Prostate gland (tissue), 2 donors: Measurements from ENCODE around the gene WNK3. TPM values are rescaled to one million over a fixed set of nuclear protein-coding genes. Genes with fewer than 3 reads are reported as not detected.

Experiments used
- DNase-seq: peaks from one replicate; pipeline ENCODE4 v3.0.0-alpha.2; 2019; ENCODE audit warnings: low spot score
- H3K27ac ChIP-seq, 2 donors: fragments of 200-600 bp; sonication (generic); 2 replicates each; pipeline ENCODE4 v1.5.1; 2017 to 2019
- H3K27me3 ChIP-seq: fragments of 200-600 bp; sonication (generic); replicated peaks from 2 replicates; pipeline ENCODE4 v1.5.1; 2019; ENCODE audit not compliant: insufficient read depth
- H3K36me3 ChIP-seq, 2 donors: fragments of 200-600 bp; sonication (generic); 1 replicate in 1 of 2; 2 replicates in 1 of 2; pipeline versions ENCODE4 v1.5.1 to v1.8.1; 2017 to 2019
- H3K4me1 ChIP-seq: fragments of 200-600 bp; sonication (generic); replicated peaks from 2 replicates; pipeline ENCODE4 v1.5.1; 2019
- H3K4me3 ChIP-seq, 2 donors: fragments of 200-600 bp; sonication (generic); 2 replicates each; pipeline ENCODE4 v1.5.1; 2017 to 2019
- H3K9me3 ChIP-seq: fragments of 200-600 bp; sonication (generic); 2 replicates; pipeline ENCODE4 v1.5.1; 2017
- CTCF ChIP-seq, 4 experiments: fragments of 200-600 bp in 2 of 4; fragments of 450-650 bp in 2 of 4; sonication (generic) in 2 of 4; IDR thresholded peaks; 1 replicate in 3 of 4; 2 replicates in 1 of 4; pipeline ENCODE4 v1.5.1; 2016 to 2019; ENCODE audit warnings: antibody characterized with exemption in 4 of 4, mild to moderate bottlenecking in 2 of 4, moderate library complexity in 2 of 4
- POLR2A ChIP-seq: fragments of 450-650 bp; IDR thresholded peaks from one replicate; pipeline ENCODE4 v1.6.1; 2016; ENCODE audit warnings: antibody characterized with exemption, mild to moderate bottlenecking
- POLR2AphosphoS5 ChIP-seq: sonication (generic); formaldehyde crosslinking; IDR thresholded peaks from one replicate; pipeline ENCODE4 v1.6.1; 2017; ENCODE audit warnings: antibody characterized with exemption
- WGBS: methylation state at CpG from one replicate; pipeline ENCODE4 v1.1.5; 2018; 5-methylcytosine and 5-hydroxymethylcytosine counted together
- intact Hi-C: fragments of 100-400 bp; cut with DNase I; formaldehyde crosslinking; loops from one replicate; pipeline ENCODE4 v1.14.2; 2022
- total RNA-seq, 2 donors: library from RNA; depleted of rRNA; stranded (reverse); fragments of >200 nt; gene quantifications; one replicate each; pipeline ENCODE4 v1.1.0, GENCODE V29; 2016

Gene WNK3
- total RNA-seq, 2 donors from 2014 or later, result 2.4 to 60.3 TPM

- intact Hi-C loops, result no loop called here
- WGBS, result 93% methylated on average over 2 of the region's 2 CpGs
- no peak for TF ChIP-seq POLR2A
- TF ChIP-seq POLR2AphosphoS5, result no peak
- TF ChIP-seq CTCF (IDR thresholded peaks at IDR 0.05), result no peak
Measured at GRCh38 chrX:54271664-54272063, 86.2 kb downstream of the WNK3 start.

GRCh38 chrX:54248309-54248708, 109.5 kb downstream of the WNK3 start:
- intact Hi-C loops, result no loop called here
- no peak for DNase-seq
- Histone ChIP-seq H3K36me3 (no peaks in the 10 kb centered on the region), H3K4me1 (no peaks in the 10 kb centered on the region), H3K9me3 (no peaks in the 10 kb centered on the region), H3K4me3 (no peak overlapping the region), H3K27me3 (no peaks in the 10 kb centered on the region), H3K27ac (no peak overlapping the region)
- 59% methylated on average over 1 of the region's 1 CpG for WGBS
- TF ChIP-seq CTCF (IDR thresholded peaks at IDR 0.05) (peak in 2 of 4 experiments; percentile 40 to 43), POLR2A (no peak)

More at GRCh38 chrX:54271664-54272063, 86.2 kb downstream of the WNK3 start:
- Histone ChIP-seq H3K4me1 (no peaks in the 10 kb centered on the region), H3K9me3 (no peaks in the 10 kb centered on the region), H3K27ac (no peak overlapping the region), H3K27me3 (no peaks in the 10 kb centered on the region), H3K36me3 (no peaks in the 10 kb centered on the region), H3K4me3 (no peak overlapping the region)
- no peak for DNase-seq

GRCh38 chrX:54246866-54247265, 111.0 kb downstream of the WNK3 start:
- Histone ChIP-seq H3K27ac (no peak overlapping the region), H3K4me3 (no peak overlapping the region), H3K9me3 (no peaks in the 10 kb centered on the region), H3K4me1 (no peaks in the 10 kb centered on the region), H3K36me3 (no peaks in the 10 kb centered on the region), H3K27me3 (no peaks in the 10 kb centered on the region)
- TF ChIP-seq POLR2AphosphoS5 (no peak), CTCF (IDR thresholded peaks at IDR 0.05) (no peak), POLR2A (no peak)
- no peak for DNase-seq
- intact Hi-C loops, result no loop called here

- no peak for DNase-seq
- H3K9me3 ChIP-seq, result no peaks in the 10 kb centered on the region
- no peaks in the 10 kb centered on the region for H3K36me3 ChIP-seq
- 95% methylated on average over 4 of the region's 4 CpGs for WGBS
- TF ChIP-seq POLR2AphosphoS5 (no peak), POLR2A (no peak), CTCF (IDR thresholded peaks at IDR 0.05) (no peak)
- no peak overlapping the region for H3K4me3 ChIP-seq
- no peaks in the 10 kb centered on the region for H3K4me1 ChIP-seq
- no peaks in the 10 kb centered on the region for H3K27me3 ChIP-seq
- H3K27ac ChIP-seq, result no peak overlapping the region
- intact Hi-C loops, result no loop called here
Measured at GRCh38 chrX:54238588-54238987, 119.3 kb downstream of the WNK3 start.

- TF ChIP-seq POLR2A (no peak), CTCF (IDR thresholded peaks at IDR 0.05) (no peak)
- 91% methylated on average over 4 of the region's 4 CpGs for WGBS
- intact Hi-C loops, result no loop called here
- Histone ChIP-seq H3K9me3 (no peaks in the 10 kb centered on the region), H3K36me3 (no peaks in the 10 kb centered on the region), H3K27ac (no peak overlapping the region), H3K27me3 (no peaks in the 10 kb centered on the region), H3K4me3 (no peak overlapping the region), H3K4me1 (no peaks in the 10 kb centered on the region)
- no peak for DNase-seq
Measured at GRCh38 chrX:54237014-54237413, 120.8 kb downstream of the WNK3 start.
